OCI-M1 (cell line): ENCODE results near the gene PGF.

Experiments used
- DNase-seq: peaks from one replicate; lab custom pipeline; 2025; lab: John Stamatoyannopoulos, UW

Gene PGF

DNA sequence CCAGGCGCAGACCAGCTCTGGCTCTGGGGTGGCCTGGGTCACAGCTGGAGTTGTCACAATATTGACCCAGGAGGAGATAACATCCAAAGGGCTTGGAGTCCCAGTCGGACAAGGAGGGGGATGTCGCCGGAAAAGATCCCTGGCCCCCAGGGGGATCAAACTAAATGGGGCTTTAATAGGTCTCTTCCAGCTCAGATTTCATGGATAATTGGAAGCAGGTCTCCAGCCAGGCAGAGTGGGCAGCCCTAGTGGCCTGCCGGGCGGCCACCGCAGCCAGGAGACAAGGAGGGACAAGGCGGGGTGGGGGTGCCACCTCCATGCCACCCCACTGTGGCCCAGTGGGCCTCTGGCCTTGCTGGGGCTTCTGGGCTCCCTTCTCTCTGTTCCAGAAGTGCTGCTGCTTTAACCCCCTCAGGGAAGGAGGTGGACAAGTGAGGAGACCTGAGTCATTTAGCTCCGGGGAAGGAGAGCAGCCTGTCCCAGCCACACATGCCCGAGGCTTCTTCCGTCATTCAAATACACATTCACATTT is 23.1 kb upstream of the PGF start:
- DNase-seq: no peak

DNA sequence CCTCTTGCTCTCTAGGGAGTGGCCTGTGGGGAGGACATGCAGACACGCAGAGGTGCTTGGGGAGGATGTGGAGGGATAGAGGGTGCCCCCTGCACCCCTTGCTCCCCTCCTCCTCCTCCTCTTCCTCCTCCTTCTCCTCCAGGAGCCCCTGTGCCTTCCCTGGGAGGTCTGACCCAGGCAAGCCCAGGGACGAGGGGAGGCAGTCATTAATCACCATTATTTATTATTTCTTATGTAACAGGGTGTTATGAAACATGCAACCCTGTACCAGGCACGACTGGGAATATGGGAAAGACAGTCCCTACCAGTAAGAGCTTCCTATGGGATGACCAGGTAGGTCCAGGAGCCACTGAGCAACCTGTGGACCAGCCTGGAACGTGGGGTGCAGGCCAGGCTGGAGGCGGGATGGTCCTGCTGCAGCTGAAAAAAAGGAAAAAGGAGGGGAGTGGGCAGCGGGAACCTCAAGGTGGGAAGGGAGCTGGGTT is 22.5 kb upstream of the PGF start:
- no peak for DNase-seq

DNA sequence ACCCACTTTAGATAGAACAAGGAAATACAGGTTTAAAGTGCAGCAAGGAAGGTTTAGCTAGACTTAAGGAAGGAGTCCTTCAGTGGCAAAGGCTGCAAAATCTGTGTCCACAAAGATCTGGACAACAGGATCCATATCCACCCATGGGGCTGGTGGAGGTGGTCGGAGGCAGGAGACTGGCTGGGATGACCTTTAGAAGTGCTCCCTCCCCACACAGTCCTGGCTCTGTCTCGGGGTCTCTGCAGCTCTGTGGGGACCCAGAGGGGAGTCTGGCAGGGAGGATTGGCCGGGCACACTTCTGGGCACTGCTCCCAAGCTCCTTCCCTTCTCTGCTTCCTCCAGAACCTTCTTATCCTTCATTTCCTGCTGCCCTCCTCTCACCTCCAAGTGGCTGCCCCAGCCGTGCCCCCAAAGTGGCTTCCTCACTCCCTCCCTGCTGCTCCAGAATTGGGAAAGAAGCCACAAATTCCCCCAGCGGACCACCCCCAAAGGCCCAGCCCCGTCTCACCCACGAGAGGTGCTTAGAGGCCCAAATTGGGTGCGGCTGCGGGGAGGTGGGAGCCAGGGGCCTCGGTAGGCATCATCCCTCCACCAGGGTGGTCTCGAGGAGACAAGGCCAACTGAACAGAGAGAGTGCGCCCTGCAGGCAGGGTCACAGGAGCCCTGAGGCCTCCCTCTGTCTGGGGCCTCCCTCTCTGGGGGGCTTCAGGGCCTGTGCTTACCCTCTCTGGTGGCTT is 21.9 kb upstream of the PGF start:
- DNase-seq: no peak

DNA sequence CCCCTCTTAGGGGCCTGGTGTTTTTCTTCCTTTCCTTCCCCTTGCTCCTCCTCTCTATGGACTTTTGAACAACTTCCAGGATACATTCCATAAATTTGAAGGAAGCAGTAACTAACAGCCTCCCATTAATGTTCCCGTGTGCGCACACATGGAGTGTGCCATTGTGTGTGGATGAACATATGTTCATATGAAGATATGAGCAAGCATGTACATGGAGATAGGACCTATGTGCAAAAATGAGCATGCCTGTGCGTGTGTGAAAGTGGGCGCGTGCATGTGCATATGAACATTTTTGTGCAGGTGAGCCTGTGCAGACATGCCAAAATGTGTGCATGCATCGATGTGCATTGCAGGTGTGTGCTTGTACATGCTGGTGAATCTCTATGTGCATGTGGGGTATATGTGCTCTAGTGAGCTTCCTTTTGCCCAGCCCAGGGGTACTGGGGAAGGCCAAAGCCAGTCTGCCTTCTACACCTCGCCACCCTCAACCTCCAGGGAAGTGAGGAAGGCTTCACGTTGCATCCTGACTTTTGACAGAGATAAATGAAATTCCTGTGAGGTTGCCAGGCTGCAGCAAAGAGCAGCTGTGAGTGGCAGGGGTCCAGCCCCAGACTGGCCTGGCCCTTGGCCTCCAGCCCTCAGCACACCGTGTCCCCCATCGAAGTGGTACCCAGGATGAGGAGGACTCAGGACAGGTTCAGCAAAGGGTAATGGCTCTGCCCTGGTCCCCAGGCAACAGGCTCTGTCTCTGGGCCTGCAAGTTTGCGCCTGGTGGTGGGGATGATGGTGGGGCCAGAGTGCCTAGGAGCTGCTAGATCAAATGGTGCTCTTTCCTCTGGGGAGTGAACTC is 21.1 kb upstream of the PGF start:
- DNase-seq: no peak

- DNase-seq: no peak
These were observed 19.8 kb upstream of the PGF start for GRCh38 chr14:74975059-74975810.

DNA sequence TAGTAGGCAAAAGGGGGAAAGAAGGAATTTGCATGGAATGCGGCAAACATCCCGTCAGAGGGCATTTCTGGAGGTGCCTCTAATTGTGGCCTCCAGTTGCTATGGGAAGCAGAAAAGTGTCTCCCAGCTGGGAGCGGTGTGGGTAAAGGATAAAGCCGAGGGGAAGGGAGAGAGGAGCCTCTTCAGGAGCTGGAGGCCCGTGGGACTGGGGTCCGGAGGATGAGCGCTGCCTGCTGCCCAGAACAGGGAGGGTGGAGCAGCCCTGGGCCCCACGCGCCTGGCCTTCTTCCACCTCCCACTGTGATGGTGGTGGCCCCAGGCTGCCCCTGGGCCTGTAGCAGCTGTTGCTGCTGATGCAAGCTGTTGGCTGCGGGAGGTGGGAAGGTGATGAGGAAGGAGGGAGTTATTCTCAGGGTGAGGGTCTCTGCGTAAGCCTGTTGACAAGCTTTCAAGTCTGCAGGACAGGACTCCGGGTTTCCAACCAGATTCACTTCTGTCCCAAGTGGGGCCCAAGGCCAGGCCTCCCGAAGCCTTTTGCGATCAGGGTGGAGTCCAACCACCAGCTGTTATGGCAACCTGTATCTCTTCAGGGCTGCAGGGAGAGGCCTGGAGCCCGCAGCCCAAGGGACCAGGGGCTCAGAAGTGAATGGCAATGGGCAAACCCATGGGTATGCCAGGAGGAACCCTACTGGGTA is 19.1 kb upstream of the PGF start:
- DNase-seq: no peak

- no peak for DNase-seq
These were observed 18.5 kb upstream of the PGF start for GRCh38 chr14:74973905-74974363.

- DNase-seq: no peak
These were observed 17.7 kb upstream of the PGF start for GRCh38 chr14:74973003-74973653.

GRCh38 chr14:74968811-74969210 is 13.4 kb upstream of the PGF start:
- no peak for DNase-seq

DNA sequence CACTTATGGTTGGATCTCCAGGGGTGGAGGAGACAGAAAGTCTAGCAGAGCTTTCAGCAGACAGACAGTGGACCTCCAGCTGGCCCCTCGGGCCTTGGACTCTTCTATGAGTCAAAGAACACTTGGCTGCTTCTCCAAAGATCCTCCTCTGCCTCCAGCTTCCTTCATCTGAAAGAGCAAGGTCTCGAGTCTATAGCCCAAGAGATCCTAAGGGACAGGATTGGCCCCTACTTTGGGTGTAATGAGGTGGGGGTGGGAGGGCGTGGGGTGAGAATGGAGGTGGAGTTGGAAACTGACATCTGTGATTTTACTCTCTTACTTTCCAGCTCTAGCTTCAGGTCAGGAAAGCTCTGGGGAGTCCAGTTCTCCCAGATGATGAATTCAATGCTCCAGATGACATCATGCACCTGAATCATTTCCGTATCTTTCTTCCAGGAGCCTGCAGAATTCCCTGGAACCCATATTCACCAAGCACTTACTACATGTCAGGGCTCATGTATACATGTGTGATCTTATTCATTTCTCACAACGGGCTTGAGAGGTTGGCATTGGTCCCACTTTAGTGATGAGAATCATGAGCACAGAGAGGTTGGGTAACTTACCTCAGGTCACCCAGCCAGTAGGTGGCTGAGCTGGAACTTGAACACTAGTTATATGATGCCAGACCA is 10.2 kb upstream of the PGF start:
- no peak for DNase-seq

GRCh38 chr14:74964787-74965485 is 9.5 kb upstream of the PGF start:
- DNase-seq: no peak

- no peak for DNase-seq
These were observed 8.4 kb upstream of the PGF start for GRCh38 chr14:74963705-74964271.

GRCh38 chr14:74963178-74963704 is 7.8 kb upstream of the PGF start:
- DNase-seq: no peak

DNA sequence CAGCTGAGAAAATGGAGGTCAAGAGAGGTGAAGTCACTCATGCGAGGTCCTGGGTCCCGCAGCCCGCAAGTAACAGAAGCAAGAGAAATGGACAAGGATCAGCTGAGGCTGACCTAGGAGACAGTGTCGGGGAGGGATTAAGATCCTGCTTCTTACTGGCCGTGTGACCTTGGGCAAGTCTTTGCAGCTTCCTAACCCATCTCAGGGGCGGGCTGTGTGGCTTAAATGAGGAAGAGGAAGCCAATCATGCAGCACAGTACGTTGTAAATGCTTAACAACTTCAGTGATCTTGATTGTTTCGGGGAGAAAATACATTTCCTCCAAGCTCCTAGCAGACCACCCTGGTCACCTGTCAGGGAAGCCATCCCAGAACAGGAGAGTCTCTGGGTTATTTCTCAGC is 7.1 kb upstream of the PGF start:
- DNase-seq: peak; percentile 33

- DNase-seq: no peak
These were observed 6.6 kb upstream of the PGF start for GRCh38 chr14:74962046-74962445.

GRCh38 chr14:74961238-74961911 is 6.0 kb upstream of the PGF start:
- no peak for DNase-seq

- no peak for DNase-seq
These were observed 5.3 kb upstream of the PGF start for GRCh38 chr14:74960736-74961135.

GRCh38 chr14:74959596-74960180 is 4.3 kb upstream of the PGF start:
- DNase-seq: no peak
